ENCODE results near the gene XCL2. TPM values are rescaled to one million over a fixed set of nuclear protein-coding genes. Genes with fewer than 3 reads are reported as not detected.

Gene XCL2
- total and polyA plus RNA-seq, 10 of the 15 experiments (the other 5 are each of a cell fraction or from before 2014, with no cell fraction given), result 0.50 to 299 (median 4.8) TPM

GRCh38 chr1:168551688-168552087 is 7.9 kb upstream of the XCL2 start:
- SMC1A ChIA-PET (ENCODE audit: uncharacterized antibody, unreplicated experiment), result interaction anchor here (0.6 to 8.0 kb wide), 14 partner anchors 8 to 558 kb away, joined by 3 to 257 read pairs (median 14); partner anchors contain the start of gene XCL2

More at GRCh38 chr1:168551688-168552087, 7.9 kb upstream of the XCL2 start:
- Histone ChIP-seq H3K9me3 (replicated peaks; ENCODE audit: control insufficient read depth, insufficient read depth, low read length) (no peaks in the 10 kb centered on the region), H4K20me1 (ENCODE audit: control insufficient read depth, insufficient read depth) (no peaks in the 10 kb centered on the region), H3K9ac (ENCODE audit: control insufficient read depth, insufficient read depth, low read length) (no peak overlapping the region), H3K27ac (ENCODE audit: control insufficient read depth, insufficient read depth) (no peak overlapping the region), H3K4me3 (no peak overlapping the region), H3K4me1 (ENCODE audit: control insufficient read depth, insufficient read depth, low read length) (no peaks in the 10 kb centered on the region; the same call in 1 of the 2 replicates), H3K4me2 (ENCODE audit: control insufficient read depth, insufficient read depth) (no peak overlapping the region), H3K36me3 (ENCODE audit: control insufficient read depth in 2 of 2, insufficient read depth in 2 of 2, low read length in 1 of 2) (no peaks in the 10 kb centered on the region), H2AFZ (ENCODE audit: control insufficient read depth, low read depth, low read length) (no peak overlapping the region), H3K79me2 (ENCODE audit: control insufficient read depth, insufficient read depth, low read length) (no peaks in the 10 kb centered on the region), H3K27me3 (replicated peaks in 1 of 2; ENCODE audit: control insufficient read depth in 2 of 2, insufficient read depth in 2 of 2, low read length in 1 of 2) (no peaks in the 10 kb centered on the region)
- ChIA-PET RAD21 (ENCODE audit: unreplicated experiment) (interaction anchor here (1.3 to 8.0 kb wide), 7 partner anchors 19 to 110 kb away, joined by 3 to 218 read pairs (median 27); no protein-coding TSS in a partner anchor), POLR2A (interaction anchor here (1.2 to 7.3 kb wide), 5 partner anchors 9 to 83 kb away, joined by 5 to 56 read pairs (median 5); no protein-coding TSS in a partner anchor), CTCF (interaction anchor here (0.7 to 2.4 kb wide), 9 partner anchors 8 to 209 kb away, joined by 3 to 10 read pairs (median 4); no protein-coding TSS in a partner anchor)
- intact Hi-C loops (cut with micrococcal nuclease; ENCODE audit: unreplicated experiment), result loop anchor here (10.0 kb wide), 1 partner anchor 87 kb away; no protein-coding TSS in a partner anchor
- FAIRE-seq (no peak), DNase-seq (ENCODE audit: low read depth, low spot score) (no peak), ATAC-seq (no peak)
- BruUV-seq (replicated peaks), result no TSS peak
- 47% methylated on average over 4 of the region's 4 CpGs for WGBS (ENCODE audit: insufficient coverage, insufficient replicate concordance, low lambda C conversion rate, missing lambda C conversion rate)
- in situ Hi-C loops (cut with MboI), result no loop called here
- TF ChIP-seq RBBP5 (conservative IDR thresholded peaks at IDR 0.05) (no peak), ZBTB40 (IDR thresholded peaks at IDR 0.05; ENCODE audit: borderline replicate concordance) (no peak)
